NCI-H2029 (cell line): ENCODE results near the gene DNAH3.
A peak's percentile ranks its signal among the peaks of the same experiment; 100 is the strongest.

Experiments
- DNase-seq: peaks from one replicate; lab custom pipeline; 2025; lab: John Stamatoyannopoulos, UW

DNAH3 gene

DNA sequence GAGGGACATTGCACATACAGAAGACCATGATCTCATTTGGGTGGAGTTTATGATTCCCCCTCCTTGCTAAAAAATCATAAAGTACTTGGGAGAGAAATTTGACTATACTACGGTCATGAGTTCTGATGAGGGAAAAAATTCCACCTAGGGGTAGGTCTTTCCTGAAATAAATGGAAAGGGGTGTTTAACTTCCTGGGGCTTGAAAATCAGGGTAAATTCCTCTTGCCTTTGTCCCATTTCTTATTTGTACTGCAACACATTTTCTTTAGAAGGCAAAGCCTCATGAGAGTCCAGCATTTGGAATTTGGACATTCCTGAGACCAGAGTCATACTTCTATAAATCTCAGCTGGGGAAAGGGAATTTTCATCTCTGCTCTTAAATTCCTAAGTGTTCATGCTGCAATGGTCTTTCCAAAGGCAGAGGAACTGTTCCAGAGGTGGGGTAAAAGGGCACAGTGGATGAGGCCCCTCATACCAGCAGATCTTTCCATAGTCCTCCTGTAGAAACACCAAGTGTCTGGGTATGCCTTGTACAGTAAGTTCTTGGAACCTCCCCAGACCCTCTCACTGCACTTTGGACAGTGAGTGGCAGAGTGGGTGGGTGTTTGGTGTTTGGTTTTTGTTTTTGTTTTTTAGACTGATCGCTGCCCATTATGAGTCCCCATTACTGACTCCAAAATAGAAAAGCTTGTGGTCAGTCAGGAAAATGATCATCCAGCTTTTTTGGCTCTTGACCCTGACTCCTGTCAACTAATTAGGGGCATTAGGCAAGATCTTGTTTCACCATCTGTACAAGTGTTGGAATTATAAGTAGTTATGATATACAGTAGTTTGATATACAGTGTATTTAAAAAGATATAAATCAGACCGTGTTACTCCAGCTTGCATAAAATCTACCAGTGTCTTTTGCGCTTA lies 244.0 kb downstream of the DNAH3 start:
- DNase-seq = no peak

DNA sequence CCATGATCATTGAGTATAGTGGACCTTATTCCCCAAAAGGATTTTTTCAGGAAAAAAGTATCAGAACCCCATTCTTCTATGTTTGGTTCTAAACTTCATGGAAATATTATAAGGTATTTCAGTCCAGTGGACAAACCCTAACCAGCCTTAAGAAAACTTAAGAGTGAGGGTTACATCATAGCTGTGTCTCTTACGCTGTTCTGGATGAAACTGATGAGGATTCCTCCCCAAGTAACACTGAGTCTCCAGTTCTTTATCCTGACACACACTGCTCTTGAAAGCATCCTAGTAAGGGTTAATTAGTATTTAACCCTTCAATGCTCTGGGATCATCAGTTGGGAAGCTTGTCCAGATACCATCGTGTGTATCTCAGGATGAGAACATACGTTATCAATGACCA lies 245.1 kb downstream of the DNAH3 start:
- no peak for DNase-seq

DNA sequence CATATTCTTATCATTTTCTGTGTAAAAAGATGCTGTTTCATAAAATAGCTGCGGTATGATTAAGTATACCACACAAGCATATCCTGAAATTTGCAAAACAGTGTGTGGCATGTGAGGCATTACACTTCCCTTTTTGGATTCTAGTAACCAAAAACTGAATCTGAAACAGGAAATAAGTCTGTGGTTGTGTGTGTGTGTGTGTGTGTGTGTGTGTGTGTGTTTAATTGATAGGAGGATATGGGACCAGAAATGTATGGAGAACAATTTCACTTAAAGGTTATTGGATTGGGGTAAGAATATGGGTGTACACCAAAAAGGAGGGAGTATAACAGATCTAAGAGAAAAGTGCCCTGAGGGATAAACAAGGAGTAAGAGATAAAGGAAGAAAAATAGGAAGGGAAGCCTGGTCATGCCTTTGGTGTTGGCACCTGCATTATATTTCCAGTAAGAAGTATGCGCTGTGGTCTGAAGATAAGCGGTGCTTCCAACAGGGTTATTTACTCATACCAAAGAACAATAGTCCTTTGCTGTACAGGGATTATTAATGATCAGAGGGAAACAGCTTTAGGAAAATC lies 246.1 kb downstream of the DNAH3 start:
- DNase-seq = peak; percentile 13

DNA sequence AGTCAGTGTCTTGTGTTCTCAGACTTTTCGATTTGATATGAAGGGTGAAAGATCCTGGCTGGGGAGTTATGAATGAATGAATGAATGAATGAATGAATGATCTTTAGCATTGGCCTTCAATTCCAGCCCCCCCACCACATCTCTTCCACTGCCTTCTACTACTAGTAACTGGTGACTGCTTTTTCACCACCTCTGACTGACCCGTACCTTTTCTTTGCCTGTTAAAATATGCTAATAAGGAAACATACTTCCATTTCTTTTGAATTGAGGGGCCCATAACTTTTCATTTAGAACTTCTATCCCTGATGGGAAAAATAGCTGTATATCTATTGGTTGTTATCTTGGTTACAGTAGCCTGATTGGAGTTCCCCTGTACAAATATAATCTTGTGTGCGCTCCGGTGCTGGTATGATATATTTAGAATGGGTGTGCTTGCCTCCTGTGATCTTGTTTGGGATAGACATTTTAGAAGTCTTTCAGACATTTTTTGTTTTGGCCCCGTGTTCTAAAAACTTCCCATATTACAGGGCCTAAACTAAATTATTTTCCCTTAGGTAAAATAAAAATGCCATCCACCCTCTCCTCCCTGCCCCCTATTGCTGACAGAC lies 246.6 kb downstream of the DNAH3 start:
- DNase-seq = no peak

DNA sequence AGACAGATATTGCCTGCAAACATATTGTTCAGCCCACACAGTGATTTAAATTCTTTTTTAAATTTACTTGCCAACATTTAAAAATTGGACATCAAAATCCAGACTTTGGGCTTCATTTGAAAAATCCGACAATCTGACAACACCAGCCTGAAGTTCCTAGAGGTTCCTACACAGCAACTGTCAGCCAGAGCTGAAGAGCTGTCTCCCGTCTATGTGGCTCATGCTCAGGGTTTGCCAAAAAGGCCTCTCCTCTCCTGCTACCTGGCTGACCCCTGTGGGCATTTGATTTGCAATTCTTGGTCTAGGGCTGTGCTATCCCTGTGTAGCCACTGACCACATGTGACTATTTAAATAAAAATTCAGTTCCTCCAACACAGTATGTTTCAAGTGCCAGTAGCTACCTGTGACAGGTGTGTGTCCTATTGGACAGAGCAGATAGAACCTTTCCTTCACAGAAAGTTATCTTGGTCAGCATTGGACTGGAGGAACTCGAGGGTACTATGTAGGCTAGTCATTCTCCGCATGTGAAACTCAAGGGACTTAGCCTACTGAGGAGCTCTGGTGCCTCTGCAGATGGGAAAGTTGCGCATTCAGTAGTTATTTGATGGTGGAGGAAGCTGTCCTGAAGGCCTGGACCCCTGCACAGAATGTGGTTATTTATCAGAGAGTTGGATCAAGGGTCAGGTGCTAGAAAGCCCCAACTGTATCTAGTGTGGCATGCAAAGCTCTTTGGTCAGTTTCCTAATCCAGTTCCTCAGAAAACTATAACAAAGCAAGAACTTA lies 247.3 kb downstream of the DNAH3 start:
- no peak for DNase-seq

DNA sequence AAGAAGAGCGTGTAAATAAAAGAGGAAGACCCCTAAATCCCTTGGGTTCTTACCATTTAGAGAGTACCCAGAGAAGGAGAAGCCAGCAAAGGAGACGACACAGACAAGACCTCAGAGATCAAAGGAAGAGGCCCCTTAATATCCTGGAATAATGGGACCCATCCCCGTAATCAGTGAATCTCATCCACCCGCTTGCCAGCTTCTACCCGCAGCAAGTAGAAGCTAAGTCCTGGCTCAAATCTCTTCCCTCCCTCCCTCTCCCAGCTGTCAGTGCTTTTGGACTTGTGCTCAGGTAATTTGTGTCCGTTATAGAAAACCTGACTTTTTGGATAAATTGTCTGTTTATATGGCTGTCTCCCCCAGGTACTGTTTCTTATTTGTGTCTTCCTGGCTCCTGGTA lies 248.2 kb downstream of the DNAH3 start:
- no peak for DNase-seq

DNA sequence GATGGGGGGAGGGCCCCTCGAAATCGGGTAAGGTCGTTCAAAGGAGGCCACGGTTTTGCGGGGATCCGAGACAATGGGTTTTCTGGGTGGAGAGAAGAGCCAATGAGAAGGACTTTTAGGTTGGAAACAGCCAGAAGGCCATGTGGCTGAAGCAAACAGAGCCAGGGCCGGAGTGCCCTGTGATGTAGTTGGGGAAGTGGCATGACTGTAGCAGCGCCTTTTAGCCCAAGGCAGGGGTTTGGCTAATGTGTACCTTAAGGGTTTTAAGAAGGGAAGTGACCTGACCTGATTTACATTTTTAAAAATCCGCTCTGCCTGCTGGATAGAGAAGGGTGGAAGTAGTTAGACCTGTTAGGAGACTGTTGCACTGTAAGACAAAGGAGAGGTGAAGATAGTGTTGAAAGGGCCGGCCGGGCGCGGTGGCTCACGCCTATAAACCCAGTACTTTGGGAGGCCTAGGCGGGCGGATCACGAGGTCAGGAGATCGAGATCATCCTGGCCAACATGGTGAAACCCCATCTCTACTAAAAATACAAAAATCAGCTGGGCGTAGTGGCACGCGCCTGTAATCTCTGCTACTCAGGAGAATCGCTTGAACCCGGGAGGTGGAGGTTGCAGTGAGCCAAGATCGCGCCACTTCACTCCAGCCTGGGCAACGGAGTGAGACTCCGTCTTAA lies 249.1 kb downstream of the DNAH3 start:
- no peak for DNase-seq

DNA sequence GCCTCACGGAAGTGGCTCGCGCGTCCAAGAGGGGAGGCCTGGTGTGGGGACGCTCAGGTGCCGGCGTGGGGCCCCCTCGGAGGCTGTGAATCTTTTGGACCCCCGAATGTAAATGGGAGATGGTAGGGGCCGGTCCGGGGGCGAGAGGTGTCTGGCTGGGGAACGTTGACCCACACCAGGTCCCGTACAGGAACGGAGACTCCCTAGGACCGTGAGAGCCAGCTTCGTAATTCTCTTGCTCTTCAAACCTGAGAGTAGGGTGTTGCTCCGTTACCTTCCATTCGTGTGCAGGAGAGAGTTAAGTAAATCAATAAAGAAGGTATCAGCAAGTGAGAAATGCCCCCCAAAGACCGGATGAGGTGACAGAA lies 249.6 kb downstream of the DNAH3 start:
- no peak for DNase-seq

DNA sequence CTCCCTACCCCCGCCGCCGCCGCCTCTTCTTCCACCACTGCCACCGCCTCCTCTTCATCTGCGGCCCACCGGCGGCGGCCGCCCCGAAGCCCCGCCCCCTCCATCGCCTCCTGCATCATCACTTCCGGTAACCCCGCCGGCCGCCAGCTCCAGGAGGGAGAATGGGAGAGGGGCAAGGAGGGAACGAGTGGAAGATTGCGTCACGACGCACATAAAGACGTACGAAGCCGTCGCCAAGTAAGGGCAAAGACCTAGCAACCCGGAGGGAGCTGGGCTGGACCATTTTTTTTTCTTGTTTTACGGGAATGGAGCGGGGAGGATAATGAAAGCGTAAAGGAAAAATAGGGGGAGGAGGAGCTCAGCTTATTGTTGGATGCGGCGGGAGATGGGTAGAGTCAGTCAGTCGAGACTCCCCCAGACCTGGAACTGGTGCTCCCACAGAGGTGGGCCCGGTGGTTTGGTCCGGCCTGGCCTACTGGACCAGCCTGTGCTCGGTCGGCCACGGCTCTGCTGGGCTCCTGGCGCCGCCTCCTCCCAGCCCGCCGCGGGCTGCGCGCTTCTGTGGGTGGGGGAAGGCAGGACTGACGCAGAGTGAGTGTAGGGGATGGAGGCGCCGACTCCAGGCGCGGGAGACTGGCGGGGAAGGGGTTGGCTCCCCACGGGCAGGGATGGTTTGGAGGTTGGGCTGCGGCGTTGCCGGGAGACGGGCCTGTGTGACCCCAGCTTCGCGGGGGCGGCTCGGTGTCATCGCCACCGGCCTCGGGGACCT lies 250.2 kb downstream of the DNAH3 start, which contains the start of the genes DCUN1D3 and LYRM1:
DCUN1D3 (minus strand) TSS at position 60 of the 769 bp plus-strand sequence. CDS start 37,820 bp downstream, outside the sequence.
LYRM1 (plus strand) TSS at position 473 of the 769 bp plus-strand sequence. CDS start 14,785 bp downstream, outside the sequence.
- DNase-seq = peak; percentile 97

DNA sequence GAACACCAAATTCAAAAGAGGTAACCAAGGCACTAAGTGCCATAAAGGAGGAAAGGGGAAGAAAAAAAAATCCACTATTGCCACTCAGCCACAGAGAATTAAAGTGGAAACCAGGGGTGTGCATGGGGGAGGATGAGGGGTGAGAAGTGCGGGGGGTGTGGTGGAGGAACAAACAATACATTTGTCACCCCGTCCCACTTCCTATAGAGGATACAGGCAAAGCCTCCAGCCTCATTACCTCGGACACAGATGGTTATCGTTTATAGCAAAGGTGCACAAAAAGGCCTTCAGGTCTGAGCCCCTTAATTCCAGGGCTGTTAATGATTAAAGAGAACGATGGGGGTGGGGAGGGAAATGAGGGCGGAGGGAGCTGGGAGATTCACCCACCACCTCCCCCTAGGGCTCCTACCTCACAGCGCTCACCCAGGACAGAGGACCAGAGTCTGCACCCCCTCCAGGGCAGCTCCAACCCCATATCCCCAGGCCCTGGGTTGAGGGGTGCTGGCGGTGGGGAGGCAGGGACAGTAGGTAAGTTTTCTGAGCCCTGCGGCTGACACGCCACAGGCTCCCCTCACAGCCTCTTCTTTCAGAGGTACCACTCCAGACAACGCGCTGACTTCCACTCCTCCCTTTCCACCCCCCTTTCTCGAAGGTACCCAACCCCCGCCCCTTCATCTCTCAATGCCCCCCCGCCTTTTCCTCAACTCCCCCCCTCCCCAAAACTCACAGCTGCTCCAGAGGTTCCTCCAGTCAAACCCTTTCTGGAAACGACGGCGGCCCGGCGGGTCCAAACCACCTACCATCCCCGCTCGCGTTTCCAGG lies 251.0 kb downstream of the DNAH3 start:
- DNase-seq = no peak

DNA sequence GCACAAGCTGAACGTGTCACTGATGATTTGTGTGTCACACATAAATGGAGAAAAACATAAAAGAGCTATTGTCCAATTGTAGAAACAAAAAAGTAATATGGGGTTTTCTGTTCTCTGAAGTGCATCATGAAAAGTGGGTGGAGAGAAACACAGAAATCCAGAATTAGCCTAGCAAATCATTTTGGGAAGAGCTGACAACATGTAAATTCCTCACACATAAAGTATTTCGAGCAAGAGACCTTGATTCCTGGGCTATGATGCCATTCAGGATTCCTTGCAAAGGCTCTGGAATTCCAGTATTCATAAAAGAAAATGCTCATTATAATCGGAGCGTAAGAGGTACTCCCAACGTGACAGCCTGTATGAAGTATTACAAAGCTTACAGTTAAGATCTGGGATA lies 251.6 kb downstream of the DNAH3 start:
- DNase-seq = no peak

DNA sequence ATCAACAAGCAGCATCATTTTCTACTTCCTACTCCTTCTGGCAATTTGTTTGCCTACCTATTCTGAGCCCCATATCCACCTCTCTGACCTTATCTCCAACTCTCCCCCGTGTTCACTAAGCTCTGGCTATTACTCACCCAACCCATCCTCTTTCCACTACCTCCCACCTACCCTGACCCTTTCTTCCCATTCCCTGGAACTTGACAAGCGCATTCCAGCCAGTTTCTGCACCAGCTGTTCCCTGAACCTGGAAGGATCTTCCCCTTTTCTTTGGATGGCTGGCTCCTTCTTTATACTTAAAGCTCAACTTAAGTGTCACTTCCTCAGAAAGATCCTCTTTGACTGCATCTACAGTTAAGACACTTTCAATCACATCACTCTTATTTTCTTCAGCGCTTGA lies 252.7 kb downstream of the DNAH3 start:
- DNase-seq = no peak

DNA sequence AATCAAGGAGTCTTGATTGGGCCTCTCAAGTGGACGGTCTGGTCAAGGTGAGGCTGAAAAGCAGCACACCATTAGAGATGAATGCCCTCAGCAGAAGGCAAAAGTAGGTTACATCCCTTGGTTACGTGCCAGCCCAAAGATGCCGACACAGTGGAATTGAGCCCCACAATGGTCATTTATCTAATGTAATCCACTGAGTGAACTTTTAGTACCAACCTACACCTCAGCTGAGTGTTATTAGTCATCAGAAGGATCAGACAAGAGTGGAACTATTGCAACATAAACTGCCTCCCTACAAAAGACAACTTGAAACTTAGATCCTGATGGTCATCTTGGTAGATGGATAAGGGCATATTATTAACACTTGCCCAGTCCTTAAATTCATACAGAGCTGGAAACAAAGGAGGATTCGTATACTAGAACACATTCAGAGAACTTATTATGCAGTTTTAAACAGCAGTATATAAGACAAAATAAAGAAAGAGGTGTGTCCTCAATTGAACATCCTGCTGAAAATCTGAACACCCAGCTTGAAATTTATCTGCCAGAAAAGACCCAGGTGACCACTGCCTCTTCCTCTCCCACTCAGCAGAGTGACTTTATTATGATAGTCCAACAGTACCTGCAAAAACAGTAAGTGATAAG lies 253.3 kb downstream of the DNAH3 start:
- DNase-seq = no peak

DNA sequence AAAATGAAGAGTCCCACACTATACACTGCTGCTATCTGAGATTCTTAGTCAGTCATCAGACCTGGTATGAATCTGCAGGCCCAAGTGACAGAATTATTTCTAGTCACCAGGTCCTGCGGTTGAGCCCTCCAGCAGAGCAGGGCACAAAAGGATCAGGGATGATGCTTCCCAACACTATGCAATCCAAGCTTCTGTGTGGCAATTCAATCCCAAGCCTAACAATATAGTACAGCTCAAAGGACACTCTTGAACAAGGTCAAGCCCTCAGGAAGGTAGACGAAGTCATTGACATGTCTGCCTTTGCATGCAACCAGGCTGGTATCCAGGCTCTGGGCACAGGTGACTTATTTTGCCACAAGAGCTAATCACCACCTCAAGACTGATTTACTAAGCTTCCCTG lies 256.3 kb downstream of the DNAH3 start:
- no peak for DNase-seq

DNA sequence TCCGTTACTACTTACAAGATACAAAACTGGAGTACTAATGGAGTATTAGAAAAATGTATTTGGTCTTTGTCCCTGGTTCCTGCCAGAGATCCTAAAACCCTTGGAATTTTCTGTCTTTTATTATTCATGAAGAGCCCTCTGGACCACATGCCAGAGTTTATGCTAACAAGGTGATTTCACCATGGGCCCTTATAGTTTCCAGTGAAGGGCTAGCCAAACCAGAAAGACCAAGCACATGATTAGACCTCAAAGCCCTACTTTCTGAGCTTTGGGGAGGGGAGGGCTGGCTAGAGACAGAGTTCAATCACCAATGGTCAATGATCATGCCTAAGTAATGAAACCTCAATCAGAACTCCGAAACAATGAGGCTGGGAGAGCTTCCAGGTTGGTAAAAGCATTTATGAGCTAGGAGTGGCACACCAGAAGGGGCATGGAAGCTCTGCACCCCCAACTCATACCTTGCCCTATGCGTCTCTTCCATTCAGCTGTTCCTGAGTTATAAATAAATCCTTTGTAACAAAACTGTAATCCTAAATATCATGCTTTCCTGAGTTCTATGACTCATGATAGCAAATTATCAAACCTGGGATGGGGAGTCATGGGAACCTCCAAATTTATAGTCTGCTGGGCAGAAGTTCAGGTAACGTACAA lies 260.9 kb downstream of the DNAH3 start:
- no peak for DNase-seq

DNA sequence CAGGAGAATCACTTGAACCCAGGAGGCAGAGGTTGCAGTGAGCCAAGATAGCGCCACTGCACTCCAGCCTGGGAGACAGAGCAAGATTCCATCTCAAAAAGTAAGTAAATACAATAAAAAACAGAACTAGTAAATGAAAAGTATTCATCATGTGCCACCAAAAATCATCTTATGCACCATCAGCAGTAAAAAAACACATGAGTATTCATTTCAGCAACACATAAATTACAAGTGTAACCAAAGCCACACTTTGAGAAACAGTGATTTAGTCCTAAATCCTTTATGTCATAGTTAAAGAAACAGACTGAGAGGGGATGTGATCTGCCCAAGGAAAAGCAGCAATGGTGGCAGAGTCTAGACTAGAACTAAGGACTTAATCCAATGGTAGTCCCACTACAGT lies 263.4 kb downstream of the DNAH3 start:
- no peak for DNase-seq

DNA sequence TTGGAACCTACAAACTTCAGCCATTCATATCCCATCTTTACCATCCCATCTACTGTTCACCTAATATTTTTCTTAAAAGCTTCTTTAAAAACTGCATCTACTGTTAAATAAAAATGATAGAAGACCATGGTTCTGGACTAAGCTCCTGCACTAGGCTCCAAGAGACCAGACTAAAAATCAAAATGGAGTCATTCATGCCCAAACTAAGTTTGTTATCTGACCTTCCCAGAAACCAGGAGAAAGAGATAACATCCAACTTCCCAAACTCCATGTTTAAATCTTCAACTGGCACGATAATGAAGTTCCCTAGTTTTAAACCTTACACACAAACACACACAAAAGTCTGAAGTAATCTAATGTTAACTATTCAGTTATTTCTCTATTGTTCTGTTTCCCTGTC lies 264.3 kb downstream of the DNAH3 start:
- DNase-seq = no peak

DNA sequence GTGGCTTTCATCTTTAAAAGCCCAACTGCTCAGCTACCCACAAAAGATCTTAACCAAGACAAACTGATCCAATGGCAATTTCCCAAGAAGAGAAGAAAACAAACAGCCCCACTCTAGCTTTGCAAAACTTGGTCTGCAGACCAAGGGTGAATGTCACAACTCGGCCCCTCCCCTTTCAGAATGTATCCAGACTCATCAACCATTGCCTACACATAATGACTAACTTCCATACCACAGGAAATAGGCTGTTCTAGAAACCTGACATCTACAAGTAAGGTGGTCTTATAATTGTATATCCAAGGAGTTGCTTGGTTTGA lies 266.4 kb downstream of the DNAH3 start:
- no peak for DNase-seq

DNA sequence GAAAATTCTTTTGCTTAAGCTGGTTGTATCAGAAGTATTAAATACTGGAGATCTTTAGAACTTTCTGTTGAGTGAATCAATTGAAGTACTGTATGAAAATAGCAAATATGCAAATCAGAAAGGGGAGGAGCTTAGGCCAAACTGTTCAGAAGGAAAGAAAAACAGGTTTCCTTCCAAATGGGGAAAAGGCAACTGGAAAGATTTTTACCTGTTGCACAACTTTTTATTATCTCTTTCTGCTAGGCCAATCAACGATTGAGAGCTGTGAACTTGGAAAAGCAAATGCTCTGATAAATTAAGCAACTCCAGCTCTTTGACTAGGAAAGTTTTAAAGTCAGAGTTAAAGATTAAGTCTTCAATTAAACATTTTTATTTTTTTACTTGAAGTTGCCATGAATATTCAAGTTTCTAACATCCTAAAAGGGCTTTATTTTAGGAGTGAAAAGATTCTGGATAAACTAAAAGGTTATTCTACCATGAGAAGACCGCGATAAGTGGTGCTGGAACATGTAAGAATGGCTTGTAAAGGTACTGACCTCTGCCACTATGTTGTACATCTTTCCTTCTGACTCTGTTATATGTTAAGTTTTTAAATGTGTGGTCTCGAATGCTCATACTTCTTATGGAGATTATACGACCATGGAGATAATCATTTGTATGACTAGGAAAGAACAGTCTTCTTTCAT lies 266.9 kb downstream of the DNAH3 start:
- no peak for DNase-seq
